Psoas muscle (tissue), 8 donors: ENCODE results near the gene NPHS2. TPM values are rescaled to one million over a fixed set of nuclear protein-coding genes. Genes with fewer than 3 reads are reported as not detected.

Source experiments
- ATAC-seq, 4 donors: fragments of 200-7000 bp; cut with Tn5 transposase; one replicate each; pipeline ENCODE4 v1.9.1; 2020; ENCODE audit warnings: moderate library complexity in 3 of 4, mild to moderate bottlenecking in 2 of 4
- DNase-seq, 2 donors: peaks; one replicate each; pipeline ENCODE4 v3.0.0-alpha.2; 2020
- H3K27ac ChIP-seq: fragments of 200-600 bp; one replicate; pipeline ENCODE4 v1.8.0; 2022
- H3K27me3 ChIP-seq, 3 donors: fragments of 200-600 bp in 1 of 3; one replicate each; pipeline versions ENCODE4 v1.6.1 to v1.8.0; 2013 to 2022; ENCODE audit warnings: low read length in 2 of 3, mild to moderate bottlenecking in 2 of 3, moderate library complexity in 1 of 3; ENCODE audit not compliant: insufficient read depth in 3 of 3
- H3K36me3 ChIP-seq, 2 donors: fragments of 200-600 bp in 1 of 2; one replicate each; pipeline versions ENCODE4 v1.6.1 to v1.8.0; 2013 to 2022; ENCODE audit warnings: low read depth in 1 of 2, mild to moderate bottlenecking in 1 of 2, moderate library complexity in 1 of 2; ENCODE audit not compliant: insufficient read depth in 1 of 2
- H3K4me1 ChIP-seq: fragments of 200-600 bp; one replicate; pipeline ENCODE4 v1.8.0; 2022
- H3K4me3 ChIP-seq: fragments of 200-600 bp; one replicate; pipeline ENCODE4 v1.8.0; 2022; ENCODE audit warnings: mild to moderate bottlenecking
- H3K9me3 ChIP-seq: fragments of 200-600 bp; one replicate; pipeline ENCODE4 v1.8.0; 2022
- CTCF ChIP-seq: fragments of 200-600 bp; IDR thresholded peaks from one replicate; pipeline ENCODE4 v1.8.0; 2022; ENCODE audit warnings: antibody characterized with exemption
- WGBS, 3 donors: extraction: QIAGEN DNeasy Blood & Tissue Kit; methylation state at CpG; one replicate each; pipeline versions ENCODE4 v1.1.6 to v1.1.7; 2013; 5-methylcytosine and 5-hydroxymethylcytosine counted together
- intact Hi-C, 2 donors: fragments of 100-400 bp; cut with DNase I; formaldehyde crosslinking; loops; one replicate each; pipeline versions ENCODE4 v1.11.0 to v1.14.2; 2022
- polyA plus RNA-seq, 3 donors: library from polyadenylated mRNA; stranded (reverse); fragments of 200-250 nt; gene quantifications; one replicate each; pipeline ENCODE4 v1.2.3, GENCODE V29; 2013
- total RNA-seq, 4 donors: library from RNA; stranded (reverse); fragmentation: NEBNext Ultra II Directional in 2 of 4; extraction: Animal tissue kit (Norgen Biotek cat#: 25700) in 2 of 4; gene quantifications; one replicate each; pipeline versions ENCODE4 v1.2.1 to v1.2.4, GENCODE V29; 2021 to 2023
- donor health status: healthy with polysubstance abuse.
- donor health status: DM: no; HTN: no; CAD: no; lungs with moderate emphysema.
- donor health status: Bipolar disorder and iron deficiency.
- donor health status: healthy.
- donor health status: DM: yes; HTN: yes; CAD: no.
- donor health status: DM: no; HTN: no; CAD: no.
- donor health status: DM: no; HTN: no; CAD: no.
- donor health status: DM: yes; HTN: yes; CAD: no.

NPHS2 gene
- total and polyA plus RNA-seq, 7 donors = not detected

- Histone ChIP-seq H3K27me3 (no peaks in the 10 kb centered on the region), H3K36me3 (no peaks in the 10 kb centered on the region), H3K4me3 (no peak overlapping the region), H3K9me3 (no peaks in the 10 kb centered on the region), H3K4me1 (no peaks in the 10 kb centered on the region), H3K27ac (no peak overlapping the region)
- intact Hi-C loops = no loop called here
- no peak for TF ChIP-seq CTCF
- 42 to 49% (median 45%) methylated on average over 9 of the region's 9 CpGs for WGBS, 3 donors
- DNase-seq (no peak), ATAC-seq (peak in 3 of 4 donors; percentile 36 to 67 (median 39))
These were observed 24.7 kb downstream of the NPHS2 start for GRCh38 chr1:179550746-179551682.

GRCh38 chr1:179549368-179549700 lies 26.4 kb downstream of the NPHS2 start:
- H3K27me3 ChIP-seq = no peaks in the 10 kb centered on the region
- no peak overlapping the region for H3K27ac ChIP-seq
- intact Hi-C loops = no loop called here
- H3K9me3 ChIP-seq = no peaks in the 10 kb centered on the region
- 89 to 95% (median 94%) methylated on average over 2 of the region's 2 CpGs for WGBS, 3 donors
- no peak for TF ChIP-seq CTCF
- ATAC-seq (no peak), DNase-seq (no peak)
- no peaks in the 10 kb centered on the region for H3K4me1 ChIP-seq
- H3K4me3 ChIP-seq = no peak overlapping the region
- H3K36me3 ChIP-seq = no peaks in the 10 kb centered on the region

- H3K27ac ChIP-seq = no peak overlapping the region
- intact Hi-C loops = no loop called here
- no peaks in the 10 kb centered on the region for H3K27me3 ChIP-seq
- H3K9me3 ChIP-seq = no peaks in the 10 kb centered on the region
- DNase-seq (no peak), ATAC-seq (no peak)
- no peak for TF ChIP-seq CTCF
- no peaks in the 10 kb centered on the region for H3K36me3 ChIP-seq
- no peaks in the 10 kb centered on the region for H3K4me1 ChIP-seq
- whole genome bisulfite sequencing, 3 donors = 63 to 76% (median 72%) methylated on average over 3 of the region's 3 CpGs
- H3K4me3 ChIP-seq = no peak overlapping the region
These were observed 26.9 kb downstream of the NPHS2 start for GRCh38 chr1:179548666-179549367.

- Histone ChIP-seq H3K36me3 (no peaks in the 10 kb centered on the region), H3K4me1 (no peaks in the 10 kb centered on the region), H3K9me3 (no peaks in the 10 kb centered on the region), H3K27ac (no peak overlapping the region), H3K4me3 (no peak overlapping the region), H3K27me3 (no peaks in the 10 kb centered on the region)
- intact Hi-C loops = no loop called here
- 56 to 71% (median 62%) methylated on average over 2 of the region's 2 CpGs for WGBS, 3 donors
- TF ChIP-seq CTCF = no peak
- no peak for DNase-seq
- ATAC-seq = no peak
These were observed 28.7 kb downstream of the NPHS2 start for GRCh38 chr1:179547021-179547535.
